NOMO-1 treated with dmso at 0.1 percent for 144 hours (cell line): Measurements from ENCODE around the gene SVIL.

Experiments
- DNase-seq: peaks from one replicate; lab custom pipeline; 2025; ENCODE audit not compliant: unreplicated experiment; lab: John Stamatoyannopoulos, UW

SVIL gene

GRCh38 chr10:29634764-29635625 is at the start of gene SVIL:
TSS of gene SVIL (minus strand) at chr10:29634971. CDS start at chr10:29555058, 79,913 bp downstream.
- no peak for DNase-seq

- peak; percentile 97 for DNase-seq
These were observed 47.1 kb upstream of the SVIL start for GRCh38 chr10:29681676-29682448.

GRCh38 chr10:29680091-29680490 is 45.3 kb upstream of the SVIL start:
- no peak for DNase-seq

- DNase-seq = no peak
These were observed 42.0 kb upstream of the SVIL start for GRCh38 chr10:29676732-29677131.

GRCh38 chr10:29675984-29676383 is 41.2 kb upstream of the SVIL start:
- DNase-seq = no peak

- no peak for DNase-seq
These were observed 37.2 kb upstream of the SVIL start for GRCh38 chr10:29671968-29672367.

- DNase-seq = no peak
These were observed 36.5 kb upstream of the SVIL start for GRCh38 chr10:29671228-29671780.

GRCh38 chr10:29670761-29671160 is 36.0 kb upstream of the SVIL start:
- DNase-seq = no peak

GRCh38 chr10:29669149-29669548 is 34.4 kb upstream of the SVIL start:
- DNase-seq = no peak

GRCh38 chr10:29668628-29669027 is 33.9 kb upstream of the SVIL start:
- DNase-seq = no peak

GRCh38 chr10:29667191-29667590 is 32.4 kb upstream of the SVIL start:
- DNase-seq = no peak

GRCh38 chr10:29666201-29666600 is 31.4 kb upstream of the SVIL start:
- no peak for DNase-seq

- DNase-seq = no peak
These were observed 28.9 kb upstream of the SVIL start for GRCh38 chr10:29663718-29664117.

GRCh38 chr10:29658984-29659965 is 24.5 kb upstream of the SVIL start:
- DNase-seq = peak; percentile 54

- DNase-seq = no peak
These were observed 23.0 kb upstream of the SVIL start for GRCh38 chr10:29657719-29658274.

GRCh38 chr10:29656451-29656992 is 21.8 kb upstream of the SVIL start:
- DNase-seq = no peak

GRCh38 chr10:29652192-29652591 is 17.4 kb upstream of the SVIL start:
- DNase-seq = no peak

- no peak for DNase-seq
These were observed 17.0 kb upstream of the SVIL start for GRCh38 chr10:29651767-29652166.

- DNase-seq = no peak
These were observed 15.8 kb upstream of the SVIL start for GRCh38 chr10:29650552-29650944.
